ENCODE measurements around the gene CHST7.
A peak's percentile ranks its signal among the peaks of the same experiment; 100 is the strongest.
"Not testable (repeated sequence)": the region's sequence is repeated elsewhere in the genome, so short reads cannot be mapped to it uniquely, and the experiment has no call there.

The CHST7 gene, protein sequence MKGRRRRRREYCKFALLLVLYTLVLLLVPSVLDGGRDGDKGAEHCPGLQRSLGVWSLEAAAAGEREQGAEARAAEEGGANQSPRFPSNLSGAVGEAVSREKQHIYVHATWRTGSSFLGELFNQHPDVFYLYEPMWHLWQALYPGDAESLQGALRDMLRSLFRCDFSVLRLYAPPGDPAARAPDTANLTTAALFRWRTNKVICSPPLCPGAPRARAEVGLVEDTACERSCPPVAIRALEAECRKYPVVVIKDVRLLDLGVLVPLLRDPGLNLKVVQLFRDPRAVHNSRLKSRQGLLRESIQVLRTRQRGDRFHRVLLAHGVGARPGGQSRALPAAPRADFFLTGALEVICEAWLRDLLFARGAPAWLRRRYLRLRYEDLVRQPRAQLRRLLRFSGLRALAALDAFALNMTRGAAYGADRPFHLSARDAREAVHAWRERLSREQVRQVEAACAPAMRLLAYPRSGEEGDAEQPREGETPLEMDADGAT

DNA sequence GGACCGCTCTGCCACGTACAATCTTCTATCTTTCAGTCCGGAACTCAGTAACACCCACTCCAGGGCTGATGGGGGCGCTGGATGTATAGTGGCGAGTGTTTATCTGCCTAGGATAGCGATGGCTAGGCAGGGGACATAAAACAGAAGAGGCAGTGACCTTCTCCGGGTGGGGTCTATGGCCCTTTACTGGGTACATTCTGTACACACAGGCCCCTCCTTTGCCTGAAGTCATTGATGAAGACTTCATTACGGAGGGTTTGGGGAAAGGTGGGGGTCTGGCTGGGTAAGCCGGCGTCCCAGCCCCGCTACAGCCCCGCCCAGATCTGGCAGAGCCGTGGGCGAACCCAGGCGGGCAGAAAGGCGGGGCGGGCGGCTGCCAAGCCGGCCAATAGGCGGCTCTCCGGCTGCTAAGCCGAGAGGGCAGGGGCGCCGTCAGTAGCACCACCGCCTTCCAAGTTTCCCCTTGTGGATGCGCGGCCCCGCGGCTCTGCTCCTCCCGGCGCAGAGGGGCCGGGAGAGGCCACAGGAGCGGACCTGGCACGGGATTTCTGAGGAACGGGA, at the start of gene CHST7:
Gene CHST7, plus strand, starts transcription at position 435 of the 561 bp plus-strand sequence. CDS start 167 bp downstream, outside the sequence.
- peak; percentile 48 for DNase-seq (ENCODE audit: low spot score)

- DNase-seq (ENCODE audit: low spot score) = not testable (repeated sequence)
Measured at GRCh38 chrX:46528640-46529039, 44.9 kb upstream of the CHST7 start.

DNA sequence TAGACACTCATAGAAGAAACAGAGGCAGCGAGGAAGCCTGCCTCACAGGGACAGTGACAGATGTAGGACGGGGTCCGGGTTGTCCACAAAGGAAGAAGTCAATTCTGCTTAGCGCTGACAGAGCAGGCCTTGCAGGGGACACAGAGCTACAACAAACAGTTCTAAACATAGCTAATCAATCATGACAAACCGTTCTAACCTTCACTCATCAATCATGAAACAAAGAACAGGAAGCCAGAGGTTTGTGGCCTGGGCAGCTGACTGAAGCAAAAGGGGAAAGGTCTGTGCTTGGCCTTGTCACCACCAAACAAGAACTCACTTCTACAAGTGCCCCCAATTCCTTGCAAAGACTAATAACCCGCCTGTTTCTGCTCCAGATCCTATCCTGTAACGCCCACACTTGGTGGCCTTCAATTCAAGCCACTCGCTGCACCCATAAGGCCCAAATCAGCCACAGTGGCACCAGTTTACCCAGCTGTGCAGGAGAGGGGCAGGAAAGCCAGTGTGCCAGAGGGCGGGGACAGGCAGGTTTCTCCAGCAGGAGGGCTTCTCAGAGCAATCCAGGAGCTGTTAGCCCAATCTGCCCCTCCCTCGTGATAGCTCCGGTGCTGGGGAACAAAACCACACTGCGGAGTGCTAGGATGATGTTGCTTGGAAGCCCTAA, 43.7 kb upstream of the CHST7 start:
- DNase-seq (ENCODE audit: low spot score) = not testable (repeated sequence)

GRCh38 chrX:46530404-46530908, 43.1 kb upstream of the CHST7 start:
- not testable (repeated sequence) for DNase-seq (ENCODE audit: low spot score)

- DNase-seq (ENCODE audit: low spot score) = no peak
Measured at GRCh38 chrX:46531442-46531841, 42.1 kb upstream of the CHST7 start.

DNA sequence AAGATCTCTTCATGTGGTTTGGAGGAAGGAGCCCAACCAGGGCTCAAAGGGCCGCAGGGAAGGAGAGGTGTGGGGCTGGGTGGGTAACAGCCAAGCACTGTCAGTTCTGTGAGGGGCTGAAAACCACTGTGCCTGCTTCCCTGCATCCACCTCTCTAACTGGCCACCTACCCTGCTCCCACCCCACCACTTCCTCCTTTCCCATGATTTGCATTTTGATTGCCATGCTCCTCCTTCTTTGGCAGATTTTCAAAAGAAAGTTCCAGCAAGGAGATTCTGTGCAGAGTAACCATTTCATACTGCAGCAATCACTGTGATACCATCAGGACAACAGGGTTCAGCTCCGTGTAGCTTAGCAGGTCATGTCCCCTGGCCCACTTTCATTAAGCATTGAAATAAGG, 30.1 kb upstream of the CHST7 start:
- DNase-seq (ENCODE audit: low spot score) = no peak

- DNase-seq (ENCODE audit: low spot score) = not testable (repeated sequence)
Measured at GRCh38 chrX:46544527-46544926, 29.0 kb upstream of the CHST7 start.

GRCh38 chrX:46545111-46546005, 28.2 kb upstream of the CHST7 start, which contains the start of gene ZNF674:
Gene ZNF674, minus strand, starts transcription at chrX:46545421. Its CDS starts 3,334 bp downstream, at chrX:46542087.
- peak; percentile 87 for DNase-seq (ENCODE audit: low spot score)

- DNase-seq (ENCODE audit: low spot score) = no peak
Measured at GRCh38 chrX:46547857-46548256, 25.7 kb upstream of the CHST7 start.

- no peak for DNase-seq (ENCODE audit: low spot score)
Measured at GRCh38 chrX:46549914-46550313, 23.7 kb upstream of the CHST7 start.

GRCh38 chrX:46551494-46552128, 22.0 kb upstream of the CHST7 start:
- DNase-seq (ENCODE audit: low spot score) = no peak

DNA sequence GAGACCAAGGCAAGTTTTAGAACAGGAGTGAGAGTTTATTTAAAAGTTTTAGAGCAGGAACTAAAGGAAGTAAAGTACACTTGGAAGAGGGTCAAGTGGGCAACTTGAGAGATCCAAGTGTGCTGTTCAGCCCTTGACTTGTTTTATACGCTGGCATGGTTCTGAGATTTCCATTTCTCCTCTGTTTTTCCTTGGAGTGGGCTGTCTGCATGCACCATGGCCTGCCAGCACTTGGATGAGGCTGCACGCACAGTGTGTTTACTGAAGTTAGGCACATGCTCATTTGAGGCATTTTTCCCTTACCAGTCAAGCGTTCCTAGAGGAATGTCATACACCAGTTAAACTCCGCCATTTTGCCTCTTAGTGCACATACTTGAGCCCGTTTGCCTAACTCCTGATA, 19.6 kb upstream of the CHST7 start:
- DNase-seq (ENCODE audit: low spot score) = no peak

DNA sequence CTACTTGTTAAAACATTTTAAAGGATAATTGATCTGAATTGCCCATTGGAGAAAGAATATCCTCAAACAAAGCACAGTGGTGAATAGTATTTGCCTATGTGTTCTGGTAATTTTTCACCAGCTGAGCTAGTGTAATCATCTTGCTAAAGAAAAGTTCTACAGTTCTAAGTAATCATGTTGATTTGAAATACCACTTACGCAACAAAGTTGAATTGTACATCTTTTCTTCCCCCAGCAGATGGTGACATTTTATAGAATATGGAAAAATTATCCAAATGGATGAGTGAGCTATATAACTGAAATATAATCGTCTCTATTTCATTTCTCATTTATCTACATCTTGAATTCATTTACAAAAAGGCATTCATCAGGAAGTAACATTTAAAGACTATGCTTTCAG, 18.6 kb upstream of the CHST7 start:
- no peak for DNase-seq (ENCODE audit: low spot score)

GRCh38 chrX:46559062-46559461, 14.5 kb upstream of the CHST7 start:
- no peak for DNase-seq (ENCODE audit: low spot score)

DNA sequence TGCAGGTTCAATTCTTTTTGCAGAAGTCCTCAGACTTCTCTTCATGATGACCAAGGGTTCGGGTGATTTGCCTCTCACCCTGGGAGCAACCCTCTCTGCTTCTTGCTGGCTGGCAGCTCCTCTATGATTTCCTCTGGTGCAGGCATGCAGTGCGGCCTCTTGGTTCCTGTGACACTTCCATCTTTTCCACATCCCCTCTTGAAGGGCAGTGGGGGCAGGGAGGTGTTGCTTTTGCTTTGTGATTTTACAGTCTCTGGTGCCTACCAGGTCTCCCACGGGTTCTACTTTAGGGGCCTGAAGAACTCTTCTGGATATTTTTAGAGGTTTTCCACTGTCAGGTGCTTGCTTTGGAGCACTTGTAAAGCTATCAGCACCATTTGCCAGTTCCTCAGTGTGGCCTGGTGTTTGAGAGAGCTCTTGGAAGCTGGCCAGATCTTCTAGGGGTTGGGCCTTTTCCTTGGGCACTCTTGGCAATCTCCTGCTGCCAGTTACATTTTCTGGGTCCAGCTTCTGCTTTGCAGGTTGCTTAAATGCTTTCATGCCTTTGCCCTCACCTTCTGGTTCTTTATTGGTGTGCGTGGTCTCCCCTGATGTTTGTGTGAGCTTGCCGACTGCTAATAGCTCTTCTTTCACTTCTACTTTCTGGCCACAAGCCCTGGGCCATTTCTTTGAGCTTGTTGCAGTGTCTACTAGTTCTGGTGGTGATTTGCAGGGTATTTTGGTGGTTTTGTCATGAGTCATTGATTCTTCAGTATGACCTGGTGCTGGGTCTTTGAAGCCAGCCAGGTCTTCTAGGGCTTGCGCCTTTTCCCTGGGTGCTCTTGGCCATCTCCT, 11.5 kb upstream of the CHST7 start:
- peak; percentile 38 for DNase-seq (ENCODE audit: low spot score)

DNA sequence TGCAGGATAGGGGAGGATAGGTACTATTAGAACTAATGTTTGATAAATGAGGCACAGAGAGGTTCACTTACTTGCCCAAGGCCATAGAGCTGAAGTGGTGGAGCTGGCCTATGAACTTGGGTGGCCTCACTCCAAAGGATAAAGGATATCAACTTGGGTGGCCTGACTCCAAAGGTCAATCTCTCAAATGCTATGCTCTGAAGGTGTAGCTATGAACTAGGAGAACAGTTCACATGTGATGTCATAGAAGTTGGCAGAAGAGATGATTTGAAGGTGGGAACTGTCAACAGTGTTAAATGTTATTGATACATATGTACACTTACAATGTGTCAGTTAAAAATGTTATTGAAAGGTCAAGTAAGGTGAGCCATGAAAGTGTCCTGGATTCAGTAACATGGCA, 6.2 kb upstream of the CHST7 start:
- no peak for DNase-seq (ENCODE audit: low spot score)

- no peak for DNase-seq (ENCODE audit: low spot score)
Measured at GRCh38 chrX:46569621-46570020, 3.9 kb upstream of the CHST7 start.

- no peak for DNase-seq (ENCODE audit: low spot score)
Measured at GRCh38 chrX:46571423-46572339, 1.9 kb upstream of the CHST7 start.

GRCh38 chrX:46572340-46572936, 1.1 kb upstream of the CHST7 start:
- no peak for DNase-seq (ENCODE audit: low spot score)
